SK-N-SH (cell line): ENCODE data around the gene COA6.

Experiments
- CHD2 ChIP-seq: fragments of 150-350 bp; IDR thresholded peaks from 2 replicates; pipeline ENCODE4 v1.6.1; 2018; ENCODE audit warnings: low read length; ENCODE audit not compliant: partially characterized antibody
- EP300 ChIP-seq, 2 experiments: IDR thresholded peaks; 2 replicates each; pipeline versions ENCODE4 v1.4.0 to v1.6.1; 2012; ENCODE audit warnings: borderline replicate concordance in 1 of 2, low read depth in 1 of 2, low read length in 1 of 2
- FOSL2 ChIP-seq: IDR thresholded peaks from 2 replicates; pipeline ENCODE4 v1.4.0; 2012; ENCODE audit warnings: low read depth, mild to moderate bottlenecking, moderate library complexity, borderline replicate concordance
- FOXJ3 ChIP-seq: sonication (generic); formaldehyde crosslinking; IDR thresholded peaks from 2 replicates; pipeline ENCODE4 v1.5.1; 2020; ENCODE audit warnings: mild to moderate bottlenecking, missing genetic modification reagents
- GABPA ChIP-seq: IDR thresholded peaks from 2 replicates; pipeline ENCODE4 v1.4.0; 2012; ENCODE audit warnings: low read depth, mild to moderate bottlenecking
- MXI1 ChIP-seq: IDR thresholded peaks from 2 replicates; pipeline ENCODE4 v1.6.1; 2012; ENCODE audit warnings: mild to moderate bottlenecking, low read depth, low read length, improper control_type of control experiment
- POLR2AphosphoS5 ChIP-seq: IDR thresholded peaks from 2 replicates; pipeline ENCODE4 v1.6.1; 2012; ENCODE audit warnings: low read depth, low read length
- SMC3 ChIP-seq: IDR thresholded peaks from 2 replicates; pipeline ENCODE4 v1.6.1; 2012; ENCODE audit warnings: low read depth, low read length, improper control_type of control experiment
- YY1 ChIP-seq: IDR thresholded peaks from 2 replicates; pipeline ENCODE4 v1.4.0; 2012; ENCODE audit warnings: low read depth, mild to moderate bottlenecking
- TF ChIP-seq, protein P1 (sequence below): fragments of 200-600 bp; sonication (generic); IDR thresholded peaks from 2 replicates; pipeline ENCODE4 v1.6.1; 2017; ENCODE audit warnings: antibody characterized with exemption, mild to moderate bottlenecking, moderate library complexity
- TF ChIP-seq, protein P2 (sequence below): IDR thresholded peaks from 2 replicates; pipeline ENCODE4; 2012
- TF ChIP-seq, protein P3 (sequence below): IDR thresholded peaks from 2 replicates; pipeline ENCODE4 v1.6.1; 2012; ENCODE audit warnings: mild to moderate bottlenecking, low read depth, low read length, moderate library complexity
- TF ChIP-seq, protein P4 (sequence below): fragments of 150-350 bp; IDR thresholded peaks from 2 replicates; pipeline ENCODE4 v1.6.1; 2017; ENCODE audit warnings: antibody characterized with exemption, low read length, low read depth, borderline replicate concordance

DNA sequence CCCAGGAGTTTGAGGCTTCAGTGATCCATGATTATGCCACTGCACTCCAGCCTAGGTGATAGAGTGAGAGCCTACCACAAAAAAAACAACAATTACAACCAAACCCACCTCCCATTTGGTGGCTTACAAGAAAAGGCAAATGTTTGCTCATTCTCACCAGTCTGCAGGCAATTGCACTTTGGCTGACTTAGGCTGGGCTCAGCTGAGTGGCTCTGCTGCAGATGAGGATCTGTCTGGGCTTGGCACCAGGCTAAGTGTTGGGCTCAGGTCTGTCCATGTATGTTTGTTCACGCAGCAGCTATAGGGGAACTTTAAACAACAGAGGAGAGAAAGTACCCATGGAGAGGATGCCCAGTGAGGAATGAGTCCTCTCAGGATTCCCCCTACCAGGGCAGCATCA lies 28.0 kb upstream of the COA6 start:
- TF ChIP-seq GABPA (no peak), EP300 (IDR thresholded peaks at IDR 0.05; ENCODE audit: borderline replicate concordance in 1 of 2, low read depth in 1 of 2, low read length in 1 of 2) (no peak), FOSL2 (no peak), SMC3 (no peak), POLR2AphosphoS5 (no peak), MXI1 (no peak), FOXJ3 (CRISPR knock-in tag) (no peak), CHD2 (no peak), YY1 (no peak)
- TF ChIP-seq, protein P1, sequence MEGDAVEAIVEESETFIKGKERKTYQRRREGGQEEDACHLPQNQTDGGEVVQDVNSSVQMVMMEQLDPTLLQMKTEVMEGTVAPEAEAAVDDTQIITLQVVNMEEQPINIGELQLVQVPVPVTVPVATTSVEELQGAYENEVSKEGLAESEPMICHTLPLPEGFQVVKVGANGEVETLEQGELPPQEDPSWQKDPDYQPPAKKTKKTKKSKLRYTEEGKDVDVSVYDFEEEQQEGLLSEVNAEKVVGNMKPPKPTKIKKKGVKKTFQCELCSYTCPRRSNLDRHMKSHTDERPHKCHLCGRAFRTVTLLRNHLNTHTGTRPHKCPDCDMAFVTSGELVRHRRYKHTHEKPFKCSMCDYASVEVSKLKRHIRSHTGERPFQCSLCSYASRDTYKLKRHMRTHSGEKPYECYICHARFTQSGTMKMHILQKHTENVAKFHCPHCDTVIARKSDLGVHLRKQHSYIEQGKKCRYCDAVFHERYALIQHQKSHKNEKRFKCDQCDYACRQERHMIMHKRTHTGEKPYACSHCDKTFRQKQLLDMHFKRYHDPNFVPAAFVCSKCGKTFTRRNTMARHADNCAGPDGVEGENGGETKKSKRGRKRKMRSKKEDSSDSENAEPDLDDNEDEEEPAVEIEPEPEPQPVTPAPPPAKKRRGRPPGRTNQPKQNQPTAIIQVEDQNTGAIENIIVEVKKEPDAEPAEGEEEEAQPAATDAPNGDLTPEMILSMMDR: no peak
- TF ChIP-seq, protein P2, sequence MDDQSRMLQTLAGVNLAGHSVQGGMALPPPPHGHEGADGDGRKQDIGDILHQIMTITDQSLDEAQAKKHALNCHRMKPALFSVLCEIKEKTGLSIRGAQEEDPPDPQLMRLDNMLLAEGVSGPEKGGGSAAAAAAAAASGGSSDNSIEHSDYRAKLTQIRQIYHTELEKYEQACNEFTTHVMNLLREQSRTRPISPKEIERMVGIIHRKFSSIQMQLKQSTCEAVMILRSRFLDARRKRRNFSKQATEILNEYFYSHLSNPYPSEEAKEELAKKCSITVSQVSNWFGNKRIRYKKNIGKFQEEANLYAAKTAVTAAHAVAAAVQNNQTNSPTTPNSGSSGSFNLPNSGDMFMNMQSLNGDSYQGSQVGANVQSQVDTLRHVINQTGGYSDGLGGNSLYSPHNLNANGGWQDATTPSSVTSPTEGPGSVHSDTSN: no peak
- TF ChIP-seq, protein P3, sequence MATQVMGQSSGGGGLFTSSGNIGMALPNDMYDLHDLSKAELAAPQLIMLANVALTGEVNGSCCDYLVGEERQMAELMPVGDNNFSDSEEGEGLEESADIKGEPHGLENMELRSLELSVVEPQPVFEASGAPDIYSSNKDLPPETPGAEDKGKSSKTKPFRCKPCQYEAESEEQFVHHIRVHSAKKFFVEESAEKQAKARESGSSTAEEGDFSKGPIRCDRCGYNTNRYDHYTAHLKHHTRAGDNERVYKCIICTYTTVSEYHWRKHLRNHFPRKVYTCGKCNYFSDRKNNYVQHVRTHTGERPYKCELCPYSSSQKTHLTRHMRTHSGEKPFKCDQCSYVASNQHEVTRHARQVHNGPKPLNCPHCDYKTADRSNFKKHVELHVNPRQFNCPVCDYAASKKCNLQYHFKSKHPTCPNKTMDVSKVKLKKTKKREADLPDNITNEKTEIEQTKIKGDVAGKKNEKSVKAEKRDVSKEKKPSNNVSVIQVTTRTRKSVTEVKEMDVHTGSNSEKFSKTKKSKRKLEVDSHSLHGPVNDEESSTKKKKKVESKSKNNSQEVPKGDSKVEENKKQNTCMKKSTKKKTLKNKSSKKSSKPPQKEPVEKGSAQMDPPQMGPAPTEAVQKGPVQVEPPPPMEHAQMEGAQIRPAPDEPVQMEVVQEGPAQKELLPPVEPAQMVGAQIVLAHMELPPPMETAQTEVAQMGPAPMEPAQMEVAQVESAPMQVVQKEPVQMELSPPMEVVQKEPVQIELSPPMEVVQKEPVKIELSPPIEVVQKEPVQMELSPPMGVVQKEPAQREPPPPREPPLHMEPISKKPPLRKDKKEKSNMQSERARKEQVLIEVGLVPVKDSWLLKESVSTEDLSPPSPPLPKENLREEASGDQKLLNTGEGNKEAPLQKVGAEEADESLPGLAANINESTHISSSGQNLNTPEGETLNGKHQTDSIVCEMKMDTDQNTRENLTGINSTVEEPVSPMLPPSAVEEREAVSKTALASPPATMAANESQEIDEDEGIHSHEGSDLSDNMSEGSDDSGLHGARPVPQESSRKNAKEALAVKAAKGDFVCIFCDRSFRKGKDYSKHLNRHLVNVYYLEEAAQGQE: no peak
- TF ChIP-seq, protein P4, sequence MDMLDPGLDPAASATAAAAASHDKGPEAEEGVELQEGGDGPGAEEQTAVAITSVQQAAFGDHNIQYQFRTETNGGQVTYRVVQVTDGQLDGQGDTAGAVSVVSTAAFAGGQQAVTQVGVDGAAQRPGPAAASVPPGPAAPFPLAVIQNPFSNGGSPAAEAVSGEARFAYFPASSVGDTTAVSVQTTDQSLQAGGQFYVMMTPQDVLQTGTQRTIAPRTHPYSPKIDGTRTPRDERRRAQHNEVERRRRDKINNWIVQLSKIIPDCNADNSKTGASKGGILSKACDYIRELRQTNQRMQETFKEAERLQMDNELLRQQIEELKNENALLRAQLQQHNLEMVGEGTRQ: no peak
